Karpas-422 (cell line): ENCODE data around the gene TMEM37. TPM values are rescaled to one million over a fixed set of nuclear protein-coding genes. Genes with fewer than 3 reads are reported as not detected.

Experiments
- DNase-seq: peaks from one replicate; pipeline ENCODE4 v3.0.0-alpha.2; 2015
- H2AFZ ChIP-seq: fragments of 200-600 bp; sonication (generic); 2 replicates; pipeline ENCODE4 v1.6.1; 2014; ENCODE audit warnings: antibody characterized with exemption, low read length, mixed read lengths
- H3K27ac ChIP-seq: fragments of 200-600 bp; sonication (generic); 2 replicates; pipeline ENCODE4 v1.5.1; 2014; ENCODE audit warnings: mild to moderate bottlenecking, low read length, moderate library complexity
- H3K27me3 ChIP-seq: fragments of 200-600 bp; sonication (generic); 2 replicates; pipeline ENCODE4 v1.6.1; 2014; ENCODE audit warnings: low read length, mixed read lengths
- H3K36me3 ChIP-seq: fragments of 200-600 bp; sonication (generic); 2 replicates; pipeline ENCODE4 v1.6.1; 2014; ENCODE audit warnings: low read length, mixed read lengths; ENCODE audit not compliant: insufficient read depth
- H3K4me1 ChIP-seq: fragments of 200-600 bp; sonication (generic); 2 replicates; pipeline ENCODE4 v1.6.1; 2014; ENCODE audit warnings: mild to moderate bottlenecking, low read length, mixed read lengths
- H3K4me2 ChIP-seq: fragments of 200-600 bp; sonication (generic); 2 replicates; pipeline ENCODE4 v1.6.1; 2014; ENCODE audit warnings: low read length, low read depth, mild to moderate bottlenecking; ENCODE audit not compliant: poor library complexity, severe bottlenecking
- H3K4me3 ChIP-seq: fragments of 200-600 bp; sonication (generic); 2 replicates; pipeline ENCODE4 v1.5.1; 2014; ENCODE audit warnings: mild to moderate bottlenecking, antibody characterized with exemption, low read length, mixed read lengths
- H3K79me2 ChIP-seq: fragments of 200-600 bp; sonication (generic); 2 replicates; pipeline ENCODE4 v1.6.1; 2014; ENCODE audit warnings: mild to moderate bottlenecking, low read length, mixed read lengths
- H3K9ac ChIP-seq: fragments of 200-600 bp; sonication (generic); 2 replicates; pipeline ENCODE4 v1.6.0; 2014; ENCODE audit warnings: low read length
- H3K9me2 ChIP-seq: fragments of 200-600 bp; sonication (generic), shearing (Covaris generic); replicated peaks from 2 replicates; pipeline ENCODE4 v1.6.0; 2014; ENCODE audit warnings: mild to moderate bottlenecking, low read length, moderate library complexity; ENCODE audit not compliant: insufficient read depth
- H3K9me3 ChIP-seq: fragments of 300-700, 200-600 bp; sonication (generic); 2 replicates; pipeline ENCODE4 v1.6.1; 2014; ENCODE audit warnings: low read length, mixed read lengths
- H4K20me1 ChIP-seq: fragments of 200-600 bp; sonication (generic); 2 replicates; pipeline ENCODE4 v1.6.1; 2014; ENCODE audit warnings: mild to moderate bottlenecking, antibody characterized with exemption, low read length, low read depth; ENCODE audit not compliant: insufficient read depth
- total RNA-seq: library from RNA; depleted of rRNA; stranded (reverse); fragments of >200 nt; shearing (Covaris generic); gene quantifications from 2 replicates; pipeline ENCODE4 v1.2.3, GENCODE V29; 2014; ENCODE audit warnings: low replicate concordance

TMEM37 gene
- total RNA-seq, 1 experiment from 2014 or later, result not detected

GRCh38 chr2:119464981-119465380 lies 33.3 kb downstream of the TMEM37 start:
- no peaks in the 10 kb centered on the region for H3K36me3 ChIP-seq
- H3K79me2 ChIP-seq, result no peaks in the 10 kb centered on the region
- H2AFZ ChIP-seq, result no peak overlapping the region
- H3K27ac ChIP-seq, result no peak overlapping the region
- DNase-seq, result peak; percentile 53
- 0 out of 2 replicates have a peak, but pooled peaks cover 3% of the 10 kb centered on the region for H3K27me3 ChIP-seq
- H3K9me3 ChIP-seq, result no peaks in the 10 kb centered on the region
- H3K9me2 ChIP-seq, result no peaks in the 10 kb centered on the region
- no peak overlapping the region for H3K9ac ChIP-seq
- H4K20me1 ChIP-seq, result no peaks in the 10 kb centered on the region
- H3K4me1 ChIP-seq, result no peaks in the 10 kb centered on the region
- no peak overlapping the region for H3K4me3 ChIP-seq
- no peak overlapping the region for H3K4me2 ChIP-seq

GRCh38 chr2:119465687-119466086 lies 34.0 kb downstream of the TMEM37 start:
- no peak overlapping the region for H3K27ac ChIP-seq
- no peaks in the 10 kb centered on the region for H3K9me2 ChIP-seq
- no peak overlapping the region for H2AFZ ChIP-seq
- H3K36me3 ChIP-seq, result no peaks in the 10 kb centered on the region
- DNase-seq, result no peak
- H3K27me3 ChIP-seq, result 0 out of 2 replicates have a peak, but pooled peaks cover 3% of the 10 kb centered on the region
- no peaks in the 10 kb centered on the region for H4K20me1 ChIP-seq
- no peaks in the 10 kb centered on the region for H3K79me2 ChIP-seq
- H3K4me2 ChIP-seq, result no peak overlapping the region
- H3K4me1 ChIP-seq, result no peaks in the 10 kb centered on the region
- H3K4me3 ChIP-seq, result no peak overlapping the region
- H3K9me3 ChIP-seq, result no peaks in the 10 kb centered on the region
- H3K9ac ChIP-seq, result no peak overlapping the region

- H3K36me3 ChIP-seq, result no peaks in the 10 kb centered on the region
- 0 out of 2 replicates have a peak, but pooled peaks cover 3% of the 10 kb centered on the region for H3K27me3 ChIP-seq
- no peaks in the 10 kb centered on the region for H3K9me3 ChIP-seq
- no peak for DNase-seq
- no peaks in the 10 kb centered on the region for H3K9me2 ChIP-seq
- H3K27ac ChIP-seq, result no peak overlapping the region
- no peaks in the 10 kb centered on the region for H4K20me1 ChIP-seq
- H3K4me2 ChIP-seq, result no peak overlapping the region
- no peak overlapping the region for H2AFZ ChIP-seq
- no peaks in the 10 kb centered on the region for H3K79me2 ChIP-seq
- no peaks in the 10 kb centered on the region for H3K4me1 ChIP-seq
- H3K9ac ChIP-seq, result no peak overlapping the region
- H3K4me3 ChIP-seq, result no peak overlapping the region
These were observed 34.7 kb downstream of the TMEM37 start for GRCh38 chr2:119466373-119466772.

GRCh38 chr2:119468154-119468955 lies 36.7 kb downstream of the TMEM37 start:
- Histone ChIP-seq H3K9me3 (no peaks in the 10 kb centered on the region), H3K4me2 (no peak overlapping the region), H3K9ac (no peak overlapping the region), H3K27me3 (0 out of 2 replicates have a peak, but pooled peaks cover 3% of the 10 kb centered on the region), H4K20me1 (no peaks in the 10 kb centered on the region), H3K79me2 (no peaks in the 10 kb centered on the region), H3K4me1 (no peaks in the 10 kb centered on the region), H2AFZ (no peak overlapping the region), H3K4me3 (no peak overlapping the region), H3K9me2 (no peaks in the 10 kb centered on the region), H3K27ac (no peak overlapping the region), H3K36me3 (no peaks in the 10 kb centered on the region)
- DNase-seq, result no peak

- Histone ChIP-seq H3K9ac (no peak overlapping the region), H3K9me3 (no peaks in the 10 kb centered on the region), H3K79me2 (no peaks in the 10 kb centered on the region), H3K27me3 (0 out of 2 replicates have a peak, but pooled peaks cover 3% of the 10 kb centered on the region), H3K4me2 (no peak overlapping the region), H3K4me3 (no peak overlapping the region), H3K36me3 (no peaks in the 10 kb centered on the region), H3K27ac (no peak overlapping the region), H3K9me2 (no peaks in the 10 kb centered on the region), H2AFZ (no peak overlapping the region), H3K4me1 (no peaks in the 10 kb centered on the region), H4K20me1 (no peaks in the 10 kb centered on the region)
- DNase-seq, result no peak
These were observed 37.5 kb downstream of the TMEM37 start for GRCh38 chr2:119469131-119469530.

- 0 out of 2 replicates have a peak, but pooled peaks cover 3% of the 10 kb centered on the region for H3K27me3 ChIP-seq
- H3K27ac ChIP-seq, result no peak overlapping the region
- H3K4me2 ChIP-seq, result no peak overlapping the region
- H3K36me3 ChIP-seq, result no peaks in the 10 kb centered on the region
- H3K9ac ChIP-seq, result no peak overlapping the region
- no peaks in the 10 kb centered on the region for H3K79me2 ChIP-seq
- H3K9me3 ChIP-seq, result no peaks in the 10 kb centered on the region
- H2AFZ ChIP-seq, result no peak overlapping the region
- H4K20me1 ChIP-seq, result peaks cover 3% of the 10 kb centered on the region; the same call in 1 of the 2 replicates
- no peaks in the 10 kb centered on the region for H3K9me2 ChIP-seq
- DNase-seq, result no peak
- no peak overlapping the region for H3K4me3 ChIP-seq
- no peaks in the 10 kb centered on the region for H3K4me1 ChIP-seq
These were observed 38.1 kb downstream of the TMEM37 start for GRCh38 chr2:119469661-119470297.

- H4K20me1 ChIP-seq, result peaks cover 12% of the 10 kb centered on the region; the same call in 1 of the 2 replicates
- H3K27ac ChIP-seq, result no peak overlapping the region
- H2AFZ ChIP-seq, result no peak overlapping the region
These were observed 41.1 kb downstream of the TMEM37 start for GRCh38 chr2:119472749-119473148.

GRCh38 chr2:119473621-119474370 lies 42.1 kb downstream of the TMEM37 start:
- Histone ChIP-seq H4K20me1 (peaks cover 12% of the 10 kb centered on the region; the same call in 1 of the 2 replicates), H3K4me3 (no peak overlapping the region), H3K9me3 (no peaks in the 10 kb centered on the region), H3K4me1 (no peaks in the 10 kb centered on the region), H3K4me2 (no peak overlapping the region), H3K9ac (no peak overlapping the region), H2AFZ (no peak overlapping the region), H3K27ac (no peak overlapping the region), H3K27me3 (no peaks in the 10 kb centered on the region), H3K79me2 (no peaks in the 10 kb centered on the region), H3K9me2 (no peaks in the 10 kb centered on the region), H3K36me3 (no peaks in the 10 kb centered on the region)
- DNase-seq, result no peak

More at GRCh38 chr2:119472749-119473148, 41.1 kb downstream of the TMEM37 start:
- no peak overlapping the region for H3K4me2 ChIP-seq
- no peaks in the 10 kb centered on the region for H3K36me3 ChIP-seq
- no peak for DNase-seq
- H3K9me2 ChIP-seq, result no peaks in the 10 kb centered on the region
- 0 out of 2 replicates have a peak, but pooled peaks cover 3% of the 10 kb centered on the region for H3K27me3 ChIP-seq
- no peaks in the 10 kb centered on the region for H3K9me3 ChIP-seq
- H3K4me3 ChIP-seq, result no peak overlapping the region
- no peaks in the 10 kb centered on the region for H3K79me2 ChIP-seq
- H3K4me1 ChIP-seq, result no peaks in the 10 kb centered on the region
- H3K9ac ChIP-seq, result no peak overlapping the region
